COLO668 (cell line): ENCODE measurements around the gene PLXNA1.

Source experiments
- DNase-seq: peaks from one replicate; lab custom pipeline; 2025; ENCODE audit not compliant: unreplicated experiment; lab: John Stamatoyannopoulos, UW

The PLXNA1 gene

GRCh38 chr3:126965526-126966080 lies 17.3 kb upstream of the PLXNA1 start:
- DNase-seq: no peak

DNA sequence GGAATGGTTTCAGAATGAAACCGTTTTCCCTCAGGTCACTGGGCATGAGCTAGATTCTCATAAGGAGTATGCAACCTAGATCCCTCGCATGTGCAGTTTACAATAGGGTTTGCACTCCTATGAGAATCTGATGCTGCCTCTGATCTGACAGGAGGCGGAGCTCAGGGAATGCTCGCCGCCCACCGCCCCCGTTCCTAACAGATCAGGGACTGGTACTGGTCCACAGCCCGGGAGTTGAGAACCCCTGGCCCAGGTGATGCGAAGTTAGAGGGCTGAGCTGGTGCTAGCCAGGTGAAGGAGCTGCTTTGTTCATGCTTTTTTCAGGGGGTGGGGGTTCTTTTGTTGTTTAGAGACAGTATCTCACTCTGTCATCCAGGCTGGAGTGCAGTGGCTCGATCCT lies 15.5 kb upstream of the PLXNA1 start:
- DNase-seq: no peak

GRCh38 chr3:126968391-126969390 lies 14.2 kb upstream of the PLXNA1 start:
- no peak for DNase-seq

GRCh38 chr3:126969586-126969985 lies 13.3 kb upstream of the PLXNA1 start:
- no peak for DNase-seq

- no peak for DNase-seq
Measured at GRCh38 chr3:126970101-126970500, 12.8 kb upstream of the PLXNA1 start.

DNA sequence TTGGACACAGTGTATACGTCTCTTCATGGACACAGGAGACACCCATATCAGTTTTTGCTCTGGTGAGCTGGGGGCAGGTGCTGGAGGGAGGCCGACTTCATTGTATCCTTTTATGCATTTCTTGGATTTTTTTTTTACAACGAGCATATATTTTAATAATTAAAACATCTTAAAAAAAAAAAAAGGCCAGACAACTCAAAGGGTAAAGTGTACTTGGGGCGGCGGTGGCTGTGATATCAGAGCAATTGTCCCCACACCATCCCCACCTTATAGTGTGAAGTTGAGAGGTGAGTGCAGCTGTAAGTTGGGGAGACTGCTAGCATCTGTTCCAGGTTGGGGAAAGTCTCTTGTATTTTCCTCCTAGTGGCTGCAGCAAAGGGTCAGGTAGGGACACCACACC lies 12.0 kb upstream of the PLXNA1 start:
- DNase-seq: no peak

GRCh38 chr3:126971891-126972351 lies 11.0 kb upstream of the PLXNA1 start:
- no peak for DNase-seq

GRCh38 chr3:126972866-126973265 lies 10.0 kb upstream of the PLXNA1 start:
- DNase-seq: no peak

GRCh38 chr3:126973814-126974213 lies 9.1 kb upstream of the PLXNA1 start:
- no peak for DNase-seq

DNA sequence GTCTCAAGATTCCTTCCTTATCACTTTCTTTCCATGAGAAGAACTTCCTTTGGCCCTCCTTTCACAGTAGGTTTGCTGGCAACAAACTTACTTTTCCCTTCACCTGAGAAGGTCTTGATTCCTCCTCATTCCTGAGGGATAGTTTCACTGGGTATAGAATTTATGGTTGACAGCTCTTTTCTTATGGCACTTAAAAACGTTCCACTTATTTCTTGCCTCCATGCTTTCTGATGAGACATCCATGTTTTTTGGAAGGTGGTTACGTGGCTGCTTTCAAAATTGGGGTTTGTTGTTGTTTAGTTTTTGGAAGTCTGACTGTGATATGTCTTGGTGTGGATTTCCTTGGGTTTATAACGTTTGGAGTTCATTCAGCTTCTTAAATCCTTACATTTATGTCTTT lies 8.2 kb upstream of the PLXNA1 start:
- DNase-seq: no peak

DNA sequence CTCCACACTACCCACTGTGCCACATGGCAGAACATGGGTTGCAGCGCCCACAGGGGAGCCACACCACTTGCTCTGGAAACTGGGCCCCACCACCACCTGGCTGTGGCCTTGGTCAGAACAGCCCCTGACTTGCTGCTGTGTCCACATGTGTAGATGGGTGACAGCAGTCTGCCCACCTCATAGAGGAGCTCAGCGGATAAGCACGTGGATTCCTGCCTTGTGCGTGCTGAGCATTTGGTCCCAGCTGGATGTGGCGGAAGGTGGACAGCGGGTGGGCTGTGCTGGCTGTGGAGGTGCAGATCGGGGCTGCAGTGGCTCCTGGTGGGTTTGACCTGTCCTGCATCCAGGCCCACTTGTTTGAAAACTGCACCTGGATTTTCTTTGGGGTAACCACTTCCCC lies 6.0 kb upstream of the PLXNA1 start:
- DNase-seq: no peak

DNA sequence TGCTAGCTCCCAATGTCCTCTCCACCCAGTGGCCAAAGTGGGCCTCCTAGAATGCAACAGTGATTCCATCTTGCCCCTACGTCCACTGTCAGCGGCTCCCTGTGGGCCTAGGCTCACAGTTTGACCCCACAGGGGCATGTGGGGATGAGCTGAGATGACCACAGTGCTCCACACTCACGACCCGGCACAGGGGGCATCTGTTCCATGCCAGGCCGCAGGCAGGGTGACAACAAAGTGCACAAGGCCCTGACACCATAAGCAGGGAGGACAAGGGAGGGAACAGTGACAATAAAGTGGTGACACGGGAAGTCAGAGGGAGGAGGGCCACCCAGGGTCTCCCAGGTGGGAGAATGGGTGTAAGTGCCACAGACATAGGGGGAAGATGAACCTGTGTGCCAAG lies 5.1 kb upstream of the PLXNA1 start:
- DNase-seq: no peak

- DNase-seq: no peak
Measured at GRCh38 chr3:126978291-126978690, 4.6 kb upstream of the PLXNA1 start.

DNA sequence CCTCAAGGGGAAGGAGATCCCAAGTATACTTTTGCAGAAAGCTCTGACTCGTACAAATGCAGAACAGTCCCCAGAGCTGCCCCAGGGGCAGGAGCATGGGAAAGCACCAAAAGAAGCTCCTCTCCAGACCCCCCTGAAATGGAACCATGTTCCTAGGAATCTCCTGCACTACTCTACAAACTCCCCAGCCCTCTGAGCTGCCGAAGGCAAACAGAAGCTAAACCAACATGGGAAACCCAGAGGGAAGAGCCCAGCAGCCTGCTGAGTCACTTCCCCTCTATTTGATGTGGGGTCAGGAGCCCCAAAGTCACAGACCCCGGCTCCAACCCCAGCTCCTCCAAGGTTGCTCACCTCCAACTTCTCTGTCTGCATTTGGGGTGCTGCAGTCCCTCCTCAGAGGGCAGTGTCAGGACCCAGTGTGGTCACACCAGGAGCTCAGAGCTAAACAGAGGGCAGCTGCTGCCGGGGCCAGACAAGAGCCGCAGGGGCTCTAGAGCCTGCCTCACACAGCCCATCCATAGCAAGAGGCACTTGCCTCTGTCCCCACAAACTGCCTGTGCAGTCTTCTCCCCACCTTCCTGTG lies 3.8 kb upstream of the PLXNA1 start:
- no peak for DNase-seq

DNA sequence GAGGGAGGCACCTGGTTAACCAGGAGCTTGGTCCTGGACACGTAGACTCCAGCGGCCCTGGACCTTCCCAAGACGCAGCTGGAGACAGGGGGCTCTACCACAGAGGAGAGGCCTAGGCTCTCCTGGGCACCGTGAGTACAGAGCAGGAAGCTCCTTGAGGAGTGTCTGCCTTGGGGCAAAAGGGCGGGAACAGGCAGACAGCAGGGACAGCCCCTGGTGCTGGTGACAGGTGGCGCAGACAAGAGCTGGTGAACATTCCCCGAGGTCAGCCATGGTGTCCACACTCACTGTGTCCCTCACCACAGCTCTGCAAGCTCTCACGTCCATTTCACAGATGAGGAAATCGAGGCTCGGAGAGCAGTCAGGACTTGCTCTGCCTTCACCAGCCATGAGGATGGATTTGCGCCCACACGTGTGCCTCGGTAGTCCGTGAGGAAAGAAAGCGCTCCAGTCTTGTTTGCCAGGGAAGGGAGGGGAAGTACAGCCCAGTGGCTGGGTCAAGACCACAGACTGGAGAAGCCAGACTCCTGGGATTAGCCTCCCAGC lies 2.6 kb upstream of the PLXNA1 start:
- DNase-seq: no peak

- peak; percentile 24 for DNase-seq
Measured at GRCh38 chr3:126982126-126982470, 817 bp upstream of the PLXNA1 start.

- peak; percentile 17 for DNase-seq
Measured at GRCh38 chr3:126983276-126983652, 349 bp downstream of the PLXNA1 start.

DNA sequence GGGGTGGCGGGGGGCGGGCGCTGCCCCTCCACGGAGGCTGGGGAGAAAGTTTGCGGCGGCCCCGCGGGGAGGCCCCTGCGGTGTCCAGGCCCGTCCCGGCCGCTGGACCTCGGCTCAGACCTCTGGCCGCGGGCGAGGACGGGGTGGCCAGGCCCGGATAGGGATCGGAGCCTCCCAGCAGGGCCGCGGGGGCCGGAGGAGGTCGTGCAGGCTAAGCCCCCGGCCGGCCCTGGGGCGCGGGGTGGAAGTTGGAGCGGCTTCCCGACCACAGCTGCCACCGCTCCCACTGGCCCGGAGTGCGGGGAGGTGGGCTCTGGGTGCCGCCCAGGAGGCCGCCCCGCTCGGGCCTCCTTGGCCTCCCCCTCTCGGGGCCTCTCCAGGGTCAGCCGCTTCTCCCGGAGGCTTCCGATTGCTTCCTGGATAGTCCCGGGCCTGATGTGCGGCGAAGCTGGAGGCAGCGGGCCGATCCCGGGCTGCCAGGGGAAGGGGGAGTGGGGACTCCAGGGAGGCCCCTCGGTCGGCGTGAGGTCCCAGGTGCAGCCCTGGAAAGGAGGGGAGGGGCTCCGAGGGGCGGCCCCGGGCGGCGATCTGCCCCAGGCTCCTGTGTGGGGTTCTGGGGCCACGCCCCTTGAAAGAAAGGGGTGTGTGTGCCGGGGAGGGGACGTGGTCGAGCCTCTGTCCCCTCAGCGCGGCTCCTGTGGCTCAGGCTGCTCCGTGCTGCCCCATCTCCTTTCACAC lies 907 bp downstream of the PLXNA1 start:
- DNase-seq: peak; percentile 10

GRCh38 chr3:126984391-126985131 lies 1.6 kb downstream of the PLXNA1 start:
- no peak for DNase-seq
